RWPE2 (cell line): ENCODE results near the gene SLC17A9.

ENCODE experiments used
- ATAC-seq: fragments of 200-7000 bp; cut with Tn5 transposase; 3 replicates; pipeline ENCODE4 v1.9.1; 2021; ENCODE audit warnings: low read depth
- DNase-seq: peaks from one replicate; pipeline ENCODE4 v3.0.0-alpha.2; 2020; ENCODE audit warnings: low spot score
- H3K27ac ChIP-seq: fragments of 450-650 bp; 2 replicates; pipeline ENCODE4 v1.5.1; 2017; ENCODE audit warnings: mild to moderate bottlenecking; ENCODE audit not compliant: poor library complexity, severe bottlenecking
- H3K27me3 ChIP-seq: fragments of 250-450 bp; sonication (Bioruptor Pico); 2 replicates; pipeline ENCODE4 v1.5.1; 2021; ENCODE audit warnings: mild to moderate bottlenecking, moderate library complexity; ENCODE audit not compliant: insufficient read depth, poor library complexity, severe bottlenecking
- H3K36me3 ChIP-seq: fragments of 250-450 bp; sonication (Bioruptor Pico); 2 replicates; pipeline ENCODE4 v1.5.1; 2020; ENCODE audit warnings: low read depth, mild to moderate bottlenecking, moderate library complexity
- H3K4me1 ChIP-seq: fragments of 250-450 bp; sonication (Bioruptor Pico); 2 replicates; pipeline ENCODE4 v1.5.1; 2021; ENCODE audit warnings: mild to moderate bottlenecking, moderate library complexity; ENCODE audit not compliant: insufficient read depth, poor library complexity, severe bottlenecking
- H3K4me3 ChIP-seq: fragments of 250-450 bp; sonication (Bioruptor Pico); 2 replicates; pipeline ENCODE4 v1.5.1; 2021; ENCODE audit warnings: mild to moderate bottlenecking, moderate library complexity; ENCODE audit not compliant: severe bottlenecking
- H3K9me3 ChIP-seq: fragments of 250-450 bp; sonication (Bioruptor Pico); 2 replicates; pipeline ENCODE4 v1.5.1; 2021; ENCODE audit warnings: mild to moderate bottlenecking, moderate library complexity; ENCODE audit not compliant: severe bottlenecking
- TF ChIP-seq, protein P1 (sequence below): fragments of 450-650 bp; IDR thresholded peaks from one replicate; pipeline ENCODE4 v1.5.1; 2017; ENCODE audit warnings: mild to moderate bottlenecking, moderate library complexity; ENCODE audit not compliant: poor library complexity, severe bottlenecking

SLC17A9 gene

DNA sequence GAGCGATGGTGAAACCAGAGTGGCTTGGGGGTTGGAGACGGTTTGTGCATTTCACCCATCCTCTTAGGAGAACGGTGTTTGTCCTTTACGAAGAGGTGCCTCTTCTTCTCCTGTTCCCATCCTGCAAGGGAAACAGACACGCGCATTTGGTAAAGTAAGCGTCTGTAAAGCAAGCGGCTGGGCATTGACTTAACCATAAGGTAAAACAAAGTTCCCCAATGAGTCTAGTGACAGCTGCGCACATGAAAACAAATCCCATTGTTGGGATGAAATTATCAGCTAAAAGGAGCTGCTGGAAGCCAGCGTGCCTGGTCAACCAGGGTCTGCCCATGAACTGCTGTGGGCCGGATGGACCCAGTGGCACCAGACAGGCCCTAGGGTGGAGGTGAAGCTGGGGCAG, 48.4 kb downstream of the SLC17A9 start:
- H3K36me3 ChIP-seq: no peaks in the 10 kb centered on the region
- no peaks in the 10 kb centered on the region for H3K4me1 ChIP-seq
- ATAC-seq: no peak
- H3K4me3 ChIP-seq: no peak overlapping the region
- no peak for DNase-seq
- no peaks in the 10 kb centered on the region for H3K9me3 ChIP-seq
- TF ChIP-seq, protein P1, sequence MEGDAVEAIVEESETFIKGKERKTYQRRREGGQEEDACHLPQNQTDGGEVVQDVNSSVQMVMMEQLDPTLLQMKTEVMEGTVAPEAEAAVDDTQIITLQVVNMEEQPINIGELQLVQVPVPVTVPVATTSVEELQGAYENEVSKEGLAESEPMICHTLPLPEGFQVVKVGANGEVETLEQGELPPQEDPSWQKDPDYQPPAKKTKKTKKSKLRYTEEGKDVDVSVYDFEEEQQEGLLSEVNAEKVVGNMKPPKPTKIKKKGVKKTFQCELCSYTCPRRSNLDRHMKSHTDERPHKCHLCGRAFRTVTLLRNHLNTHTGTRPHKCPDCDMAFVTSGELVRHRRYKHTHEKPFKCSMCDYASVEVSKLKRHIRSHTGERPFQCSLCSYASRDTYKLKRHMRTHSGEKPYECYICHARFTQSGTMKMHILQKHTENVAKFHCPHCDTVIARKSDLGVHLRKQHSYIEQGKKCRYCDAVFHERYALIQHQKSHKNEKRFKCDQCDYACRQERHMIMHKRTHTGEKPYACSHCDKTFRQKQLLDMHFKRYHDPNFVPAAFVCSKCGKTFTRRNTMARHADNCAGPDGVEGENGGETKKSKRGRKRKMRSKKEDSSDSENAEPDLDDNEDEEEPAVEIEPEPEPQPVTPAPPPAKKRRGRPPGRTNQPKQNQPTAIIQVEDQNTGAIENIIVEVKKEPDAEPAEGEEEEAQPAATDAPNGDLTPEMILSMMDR: no peak
- H3K27me3 ChIP-seq: peaks cover 100% of the 10 kb centered on the region
- H3K27ac ChIP-seq: no peak overlapping the region

GRCh38 chr20:63002511-63002910, 50.0 kb downstream of the SLC17A9 start:
- H3K4me3 ChIP-seq: no peak overlapping the region
- H3K27me3 ChIP-seq: peaks cover 98% of the 10 kb centered on the region
- H3K4me1 ChIP-seq: no peaks in the 10 kb centered on the region
- ATAC-seq: peak; percentile 37
- H3K27ac ChIP-seq: no peak overlapping the region
- no peaks in the 10 kb centered on the region for H3K36me3 ChIP-seq
- no peaks in the 10 kb centered on the region for H3K9me3 ChIP-seq
- TF ChIP-seq, protein P1: no peak
- DNase-seq: no peak

DNA sequence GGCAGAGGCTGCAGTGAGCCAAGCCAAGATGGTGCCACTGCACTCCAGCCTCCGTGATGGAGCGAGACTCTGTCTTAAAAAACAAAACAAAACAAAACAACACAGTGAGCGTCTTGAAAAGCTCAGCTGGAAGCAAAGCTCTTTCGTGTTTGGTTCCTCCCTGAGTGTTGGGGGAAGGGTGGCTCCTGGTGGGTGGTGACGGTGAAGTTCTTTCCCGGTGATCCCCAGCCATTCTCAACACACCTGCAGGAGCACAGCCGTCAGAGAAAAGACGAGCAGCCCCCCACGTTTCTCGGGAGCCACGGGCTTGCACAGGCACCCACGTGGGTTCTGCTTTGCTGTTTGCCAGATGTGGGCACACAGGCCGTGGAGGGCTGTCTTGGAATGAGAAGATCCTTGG, 51.0 kb downstream of the SLC17A9 start:
- Histone ChIP-seq H3K27me3 (peaks cover 98% of the 10 kb centered on the region), H3K4me3 (no peak overlapping the region), H3K4me1 (no peaks in the 10 kb centered on the region), H3K27ac (no peak overlapping the region), H3K36me3 (no peaks in the 10 kb centered on the region), H3K9me3 (no peaks in the 10 kb centered on the region)
- TF ChIP-seq, protein P1: no peak
- no peak for DNase-seq
- no peak for ATAC-seq

DNA sequence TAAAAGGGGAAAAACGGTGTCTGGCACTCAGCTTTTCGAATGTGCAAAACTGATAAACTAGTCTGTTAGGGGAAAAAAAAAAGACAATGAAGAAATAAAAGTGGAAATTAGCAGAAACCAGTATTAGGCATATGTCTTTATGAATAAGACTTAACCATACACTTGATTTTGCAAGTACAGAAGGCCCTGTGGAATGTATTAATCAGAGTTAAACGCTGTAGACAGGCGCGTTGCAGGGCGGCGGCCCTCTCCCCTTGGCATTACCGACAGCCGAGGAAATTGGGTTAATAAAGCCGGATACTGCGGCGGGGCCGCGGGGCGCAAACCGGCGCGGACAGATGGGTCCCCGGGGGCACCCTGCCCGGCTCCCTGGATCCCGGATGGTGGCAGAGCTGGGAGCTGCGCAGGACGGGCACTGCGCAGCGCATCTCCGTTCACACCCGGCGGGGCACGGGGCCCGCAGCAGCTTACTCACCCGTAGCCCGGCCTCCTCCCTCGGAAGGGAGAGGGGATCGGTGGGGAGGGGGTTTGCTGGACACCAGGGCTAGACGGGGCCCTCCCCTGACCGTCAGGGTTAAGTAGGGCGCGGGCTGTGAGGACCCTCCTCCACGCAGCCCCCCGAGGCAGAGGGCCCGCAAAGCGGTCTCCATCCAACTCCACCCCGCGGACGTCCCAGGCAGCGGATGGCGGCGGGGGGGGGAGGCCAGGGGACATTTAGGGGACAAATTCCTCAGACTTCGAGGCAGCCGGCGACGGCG, 52.3 kb downstream of the SLC17A9 start:
- Histone ChIP-seq H3K36me3 (no peaks in the 10 kb centered on the region), H3K4me1 (no peaks in the 10 kb centered on the region), H3K27me3 (peaks cover 98% of the 10 kb centered on the region), H3K27ac (no peak overlapping the region), H3K9me3 (no peaks in the 10 kb centered on the region), H3K4me3 (no peak overlapping the region)
- DNase-seq (no peak), ATAC-seq (peak; percentile 9; the same call in 1 of the 3 replicates)
- TF ChIP-seq, protein P1: no peak

GRCh38 chr20:63005365-63005861, 52.9 kb downstream of the SLC17A9 start:
- Histone ChIP-seq H3K36me3 (no peaks in the 10 kb centered on the region), H3K4me1 (no peaks in the 10 kb centered on the region), H3K4me3 (no peak overlapping the region), H3K27me3 (peaks cover 98% of the 10 kb centered on the region), H3K9me3 (no peaks in the 10 kb centered on the region), H3K27ac (no peak overlapping the region)
- DNase-seq (no peak), ATAC-seq (no peak)
- TF ChIP-seq, protein P1: no peak
